GM12801 (cell line): Measurements from ENCODE around the gene ZC3H12D.

Source experiments
- CTCF ChIP-seq: IDR thresholded peaks from one replicate; pipeline ENCODE4 v1.5.1; 2011; ENCODE audit warnings: control low read depth; ENCODE audit not compliant: insufficient read length; ENCODE audit errors: extremely low read depth

Gene ZC3H12D

GRCh38 chr6:149400050-149400449, 84.8 kb downstream of the ZC3H12D start, which contains the start of gene SUMO4:
Gene SUMO4, plus strand, starts transcription at chr6:149400262. Its CDS starts 130 bp downstream, at chr6:149400392.
- TF ChIP-seq CTCF, result no peak

DNA sequence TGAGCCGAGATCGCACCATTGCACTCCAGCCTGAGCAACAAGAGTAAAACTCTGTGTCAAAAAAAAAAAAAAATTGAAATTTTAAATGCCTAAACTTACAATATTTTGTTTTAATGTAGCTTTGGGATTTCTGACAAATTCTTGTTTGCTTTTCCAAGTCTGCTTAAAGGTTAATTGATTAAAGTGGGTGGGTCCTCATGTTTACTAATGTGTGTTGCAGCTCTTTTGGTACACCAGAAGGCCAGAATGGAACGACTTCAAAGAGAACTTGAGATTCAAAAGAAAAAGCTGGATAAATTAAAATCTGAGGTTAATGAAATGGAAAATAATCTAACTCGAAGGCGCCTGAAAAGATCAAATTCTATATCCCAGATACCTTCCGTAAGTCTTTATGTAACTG, 87.4 kb downstream of the ZC3H12D start:
- TF ChIP-seq CTCF, result no peak
